ENCODE data around the gene B4GALNT2. TPM values are rescaled to one million over a fixed set of nuclear protein-coding genes. Genes with fewer than 3 reads are reported as not detected.

The B4GALNT2 gene
- total RNA-seq, 2 donors from 2014 or later, result 0.04 to 0.11 TPM

- H3K27me3 ChIP-seq (ENCODE audit: control insufficient read depth, insufficient read depth, low read length, poor library complexity, severe bottlenecking), result no peaks in the 10 kb centered on the region
- H3K36me3 ChIP-seq (ENCODE audit: control insufficient read depth, insufficient read depth, low read length), result no peaks in the 10 kb centered on the region
- no peak overlapping the region for H3K4me3 ChIP-seq (ENCODE audit: low read length)
- no peaks in the 10 kb centered on the region for H3K9me3 ChIP-seq (ENCODE audit: control insufficient read depth, low read length)
- H3K27ac ChIP-seq (ENCODE audit: low read depth, low read length), result no peak overlapping the region
- H3K4me3 Mint-ChIP-seq, result no peak overlapping the region
- no peak for TF ChIP-seq CTCF (conservative IDR thresholded peaks at IDR 0.05)
- no peaks in the 10 kb centered on the region for H3K27me3 Mint-ChIP-seq (ENCODE audit: insufficient read depth)
- no peak overlapping the region for H3K9ac ChIP-seq (ENCODE audit: extremely low read depth, low read length, poor library complexity, severe bottlenecking)
- H3K4me1 ChIP-seq (ENCODE audit: control insufficient read depth, insufficient read depth, low read length), result no peaks in the 10 kb centered on the region
- H3K9me3 Mint-ChIP-seq, result peaks cover 12% of the 10 kb centered on the region
- H3K27ac Mint-ChIP-seq, result no peak overlapping the region
- H3K4me1 Mint-ChIP-seq, result peaks cover 16% of the 10 kb centered on the region
- DNase-seq, result no peak
- no peaks in the 10 kb centered on the region for H3K36me3 Mint-ChIP-seq (ENCODE audit: low read depth)
- WGBS, 2 experiments (ENCODE audit: insufficient coverage in 1 of 2, insufficient read length in 1 of 2), result 86% methylated on average over 1 of the region's 1 CpG; no CpG with 5 or more reads in 1 of the 2 experiments
Measured at GRCh38 chr17:49086316-49086605, 46.3 kb upstream of the B4GALNT2 start.

GRCh38 chr17:49086649-49087048 lies 45.9 kb upstream of the B4GALNT2 start:
- Mint-ChIP-seq H3K36me3 (ENCODE audit: low read depth) (no peaks in the 10 kb centered on the region), H3K27ac (peak overlapping the region; percentile 4), H3K27me3 (ENCODE audit: insufficient read depth) (no peaks in the 10 kb centered on the region), H3K4me3 (no peak overlapping the region), H3K9me3 (peaks cover 12% of the 10 kb centered on the region), H3K4me1 (peaks cover 16% of the 10 kb centered on the region)
- Histone ChIP-seq H3K9ac (ENCODE audit: extremely low read depth, low read length, poor library complexity, severe bottlenecking) (no peak overlapping the region), H3K27ac (ENCODE audit: low read depth, low read length) (no peak overlapping the region), H3K27me3 (ENCODE audit: control insufficient read depth, insufficient read depth, low read length, poor library complexity, severe bottlenecking) (no peaks in the 10 kb centered on the region), H3K9me3 (ENCODE audit: control insufficient read depth, low read length) (no peaks in the 10 kb centered on the region), H3K36me3 (ENCODE audit: control insufficient read depth, insufficient read depth, low read length) (no peaks in the 10 kb centered on the region), H3K4me1 (ENCODE audit: control insufficient read depth, insufficient read depth, low read length) (no peaks in the 10 kb centered on the region), H3K4me3 (ENCODE audit: low read length) (no peak overlapping the region)
- DNase-seq, result peak; percentile 72
- no peak for TF ChIP-seq CTCF (conservative IDR thresholded peaks at IDR 0.05)

GRCh38 chr17:49089094-49089493 lies 43.5 kb upstream of the B4GALNT2 start:
- TF ChIP-seq CTCF (conservative IDR thresholded peaks at IDR 0.05), result no peak
- Mint-ChIP-seq H3K27me3 (ENCODE audit: insufficient read depth) (no peaks in the 10 kb centered on the region), H3K9me3 (peaks cover 12% of the 10 kb centered on the region), H3K4me3 (no peak overlapping the region), H3K4me1 (peaks cover 18% of the 10 kb centered on the region), H3K27ac (no peak overlapping the region), H3K36me3 (ENCODE audit: low read depth) (no peaks in the 10 kb centered on the region)
- Histone ChIP-seq H3K27ac (ENCODE audit: low read depth, low read length) (no peak overlapping the region), H3K4me3 (ENCODE audit: low read length) (no peak overlapping the region), H3K4me1 (ENCODE audit: control insufficient read depth, insufficient read depth, low read length) (no peaks in the 10 kb centered on the region), H3K9me3 (ENCODE audit: control insufficient read depth, low read length) (no peaks in the 10 kb centered on the region), H3K36me3 (ENCODE audit: control insufficient read depth, insufficient read depth, low read length) (no peaks in the 10 kb centered on the region), H3K27me3 (ENCODE audit: control insufficient read depth, insufficient read depth, low read length, poor library complexity, severe bottlenecking) (no peaks in the 10 kb centered on the region), H3K9ac (ENCODE audit: extremely low read depth, low read length, poor library complexity, severe bottlenecking) (no peak overlapping the region)
- no peak for DNase-seq
- 99 to 100% methylated on average over 1 to 7 of the region's 7 CpGs for WGBS, 2 experiments (ENCODE audit: insufficient coverage in 1 of 2, insufficient read length in 1 of 2)

Data from endodermal cell (in vitro differentiated cells).